Measurements from ENCODE around the gene MUSTN1.

MUSTN1 gene

DNA sequence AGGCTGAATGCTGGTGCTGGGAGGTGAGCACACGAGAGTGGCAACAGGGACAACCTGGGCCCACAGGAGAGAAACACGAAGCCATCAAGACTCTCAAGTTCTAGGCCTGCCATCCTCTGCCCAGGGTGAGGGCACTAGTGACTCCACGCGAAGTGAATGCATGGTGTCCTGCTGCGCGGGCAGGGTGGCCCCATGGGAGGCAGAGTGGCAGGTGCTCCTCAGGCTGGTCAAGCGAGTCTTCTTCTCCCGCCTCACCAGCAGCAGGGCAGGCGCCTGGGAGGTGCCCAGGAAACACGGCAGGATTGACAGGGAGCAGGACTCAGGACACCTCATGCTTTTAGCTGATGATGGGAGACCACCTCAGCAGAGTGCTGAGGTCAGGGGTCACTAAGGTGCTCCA lies 35.7 kb upstream of the MUSTN1 start:
- DNase-seq (ENCODE audit: low spot score), result no peak
- H3K4me3 ChIP-seq, result no peak overlapping the region
- no peak for TF ChIP-seq CTCF (IDR thresholded peaks at IDR 0.05)

DNA sequence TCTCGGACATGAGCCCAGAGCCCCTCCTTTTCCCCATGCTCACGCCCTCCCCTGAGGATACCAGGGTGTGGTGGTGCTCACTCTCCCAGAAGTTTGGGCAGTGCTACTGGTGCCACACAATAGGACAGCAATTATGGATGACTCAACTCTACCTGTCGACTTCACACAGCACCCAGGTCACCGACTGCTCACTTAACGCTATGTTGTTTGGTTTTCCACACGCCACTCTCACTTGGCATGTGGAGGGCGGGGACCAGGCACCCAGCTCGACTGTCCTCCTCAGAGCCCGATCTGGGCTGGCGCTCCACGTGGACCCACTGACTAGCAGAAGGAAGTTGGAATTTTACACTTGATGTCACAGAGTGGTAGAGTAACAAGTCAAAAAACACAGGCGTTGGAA lies 31.6 kb upstream of the MUSTN1 start:
- no peak overlapping the region for H3K4me3 ChIP-seq

More for the DNA sequence above, 35.7 kb upstream of the MUSTN1 start:
- no peak overlapping the region for H3K27ac ChIP-seq

GRCh38 chr3:52865994-52866393 lies 31.2 kb upstream of the MUSTN1 start:
- Histone ChIP-seq H3K27ac (no peak overlapping the region), H3K4me3 (no peak overlapping the region)
- DNase-seq (ENCODE audit: low spot score), result no peak
- no peak for TF ChIP-seq CTCF (IDR thresholded peaks at IDR 0.05)

More for the DNA sequence above, 31.6 kb upstream of the MUSTN1 start:
- no peak for TF ChIP-seq CTCF (IDR thresholded peaks at IDR 0.05)
- DNase-seq (ENCODE audit: low spot score), result no peak
- no peak overlapping the region for H3K27ac ChIP-seq

DNA sequence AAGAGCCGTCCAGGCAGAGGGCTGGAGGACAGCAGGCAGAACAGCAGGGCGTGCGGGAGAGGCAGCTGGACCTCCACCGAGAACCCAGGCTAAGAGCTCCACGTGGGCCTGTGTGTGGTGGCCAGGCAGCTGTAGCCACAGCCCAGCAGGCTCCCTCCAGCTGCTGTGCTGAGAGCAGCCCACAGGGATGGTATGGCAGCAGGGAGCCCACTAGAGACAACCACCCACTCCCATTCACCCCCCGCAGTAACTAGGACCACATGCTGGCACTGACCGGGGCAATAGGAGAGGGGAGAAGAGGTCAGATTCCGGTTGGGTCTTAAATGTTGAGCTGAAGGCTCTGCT lies 25.6 kb upstream of the MUSTN1 start:
- Histone ChIP-seq H3K4me3 (no peak overlapping the region), H3K27ac (no peak overlapping the region)
- DNase-seq (ENCODE audit: low spot score), result no peak
- TF ChIP-seq CTCF (IDR thresholded peaks at IDR 0.05), result no peak

DNA sequence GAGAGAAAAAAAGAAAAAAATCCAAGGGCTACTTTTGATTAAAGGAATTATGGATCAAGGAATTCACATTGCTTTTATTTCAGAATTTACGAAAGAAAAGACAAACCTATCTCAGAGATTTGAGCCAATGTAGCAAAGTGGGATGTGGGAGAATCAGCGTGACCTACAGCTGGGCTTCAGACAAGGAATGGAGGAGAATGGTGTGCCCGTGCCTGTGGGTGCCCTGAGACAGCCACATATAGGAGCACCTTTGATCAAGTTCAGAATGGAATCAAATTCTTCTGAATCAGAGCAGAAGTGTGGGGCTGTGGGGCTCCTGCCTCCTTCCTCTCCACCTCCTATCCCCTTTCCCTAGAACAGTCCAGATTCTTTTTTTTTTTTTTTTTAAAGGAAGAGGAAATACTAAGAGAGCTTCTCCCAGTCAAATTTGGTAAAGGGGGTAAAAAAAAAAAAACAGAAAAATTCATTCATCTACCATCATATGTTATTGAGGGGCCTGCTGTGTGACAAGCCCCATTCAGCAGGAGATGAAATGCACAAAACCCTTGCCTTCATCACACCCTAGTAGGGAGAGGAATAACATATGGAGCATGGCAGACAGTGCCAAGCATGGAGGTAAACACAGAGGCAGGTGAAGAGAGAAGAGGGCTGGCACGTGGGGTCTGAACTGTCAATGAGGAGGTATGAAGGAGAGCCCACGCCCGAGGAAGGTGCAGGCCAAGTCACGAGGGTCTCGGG lies 25.0 kb upstream of the MUSTN1 start:
- no peak overlapping the region for H3K27ac ChIP-seq

GRCh38 chr3:52857864-52858263 lies 23.0 kb upstream of the MUSTN1 start:
- no peak for DNase-seq (ENCODE audit: low spot score)
- no peak for TF ChIP-seq CTCF (IDR thresholded peaks at IDR 0.05)
- H3K27ac ChIP-seq, result no peak overlapping the region
- H3K4me3 ChIP-seq, result no peak overlapping the region

More for the DNA sequence above, 25.0 kb upstream of the MUSTN1 start:
- no peak for DNase-seq (ENCODE audit: low spot score)
- no peak for TF ChIP-seq CTCF (IDR thresholded peaks at IDR 0.05)
- H3K4me3 ChIP-seq, result no peak overlapping the region

GRCh38 chr3:52857133-52857532 lies 22.3 kb upstream of the MUSTN1 start:
- no peak overlapping the region for H3K4me3 ChIP-seq
- H3K27ac ChIP-seq, result no peak overlapping the region
- no peak for DNase-seq (ENCODE audit: low spot score)
- TF ChIP-seq CTCF (IDR thresholded peaks at IDR 0.05), result no peak
